Measurements from ENCODE around the gene SLC25A42. TPM values are rescaled to one million over a fixed set of nuclear protein-coding genes. Genes with fewer than 3 reads are reported as not detected.

SLC25A42 gene
- polyA plus RNA-seq, 1 donor from 2014 or later: 35.9 TPM

DNA sequence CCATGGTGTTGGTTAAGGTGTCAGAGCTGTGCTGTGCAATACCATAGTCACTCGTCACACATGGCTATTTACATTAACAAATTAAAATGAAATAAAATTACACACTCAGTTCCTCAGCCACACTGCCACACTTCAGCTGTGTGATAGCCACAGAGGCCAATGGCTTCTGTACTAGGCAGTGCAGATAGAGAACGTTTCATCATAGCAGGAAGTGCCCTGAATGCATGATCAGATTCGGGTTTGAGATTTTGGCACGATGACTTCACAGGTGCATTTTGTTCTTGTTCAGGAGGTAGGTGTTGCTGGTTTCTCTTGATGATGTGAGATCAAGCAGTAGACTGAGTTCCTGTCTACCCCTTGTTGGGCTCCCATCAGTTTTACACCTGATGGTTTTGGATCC lies 23.9 kb upstream of the SLC25A42 start:
- Mint-ChIP-seq H3K27me3 (no peaks in the 10 kb centered on the region), H3K4me3 (peak overlapping the region in 2 of 4 donors; percentile 44 to 66), H3K27ac (peak overlapping the region; percentile 5 to 89 (median 74)), H3K36me3 (peaks cover 1% of the 10 kb centered on the region), H3K9me3 (no peaks in the 10 kb centered on the region), H3K4me1 (peaks cover 16 to 17% (median 16%) of the 10 kb centered on the region in 3 donors)

DNA sequence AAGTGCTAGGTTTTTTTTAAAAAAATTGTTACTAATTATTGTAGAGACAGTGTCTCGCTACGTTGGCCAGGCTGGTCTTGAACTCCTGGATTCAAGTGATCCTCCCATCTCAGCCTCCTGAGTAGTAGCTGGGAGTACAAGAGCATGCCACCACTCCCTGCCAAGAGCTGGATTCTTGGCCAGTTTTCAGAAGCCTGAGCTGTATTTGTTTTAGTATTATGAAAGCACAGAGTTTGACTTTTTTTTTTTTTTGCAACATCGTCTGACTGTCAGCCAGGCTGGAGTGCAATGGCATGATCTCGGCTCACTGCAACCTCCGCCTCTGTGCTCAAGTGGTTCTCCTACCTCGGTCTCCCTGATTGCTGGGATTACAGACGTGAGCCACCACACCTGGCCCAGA lies 23.4 kb upstream of the SLC25A42 start:
- Mint-ChIP-seq H3K36me3 (peaks cover 3% of the 10 kb centered on the region), H3K27me3 (no peaks in the 10 kb centered on the region), H3K4me1 (peaks cover 16 to 17% (median 16%) of the 10 kb centered on the region in 3 donors), H3K4me3 (no peak overlapping the region), H3K27ac (peak overlapping the region; percentile 74 to 89 (median 87)), H3K9me3 (no peaks in the 10 kb centered on the region)

DNA sequence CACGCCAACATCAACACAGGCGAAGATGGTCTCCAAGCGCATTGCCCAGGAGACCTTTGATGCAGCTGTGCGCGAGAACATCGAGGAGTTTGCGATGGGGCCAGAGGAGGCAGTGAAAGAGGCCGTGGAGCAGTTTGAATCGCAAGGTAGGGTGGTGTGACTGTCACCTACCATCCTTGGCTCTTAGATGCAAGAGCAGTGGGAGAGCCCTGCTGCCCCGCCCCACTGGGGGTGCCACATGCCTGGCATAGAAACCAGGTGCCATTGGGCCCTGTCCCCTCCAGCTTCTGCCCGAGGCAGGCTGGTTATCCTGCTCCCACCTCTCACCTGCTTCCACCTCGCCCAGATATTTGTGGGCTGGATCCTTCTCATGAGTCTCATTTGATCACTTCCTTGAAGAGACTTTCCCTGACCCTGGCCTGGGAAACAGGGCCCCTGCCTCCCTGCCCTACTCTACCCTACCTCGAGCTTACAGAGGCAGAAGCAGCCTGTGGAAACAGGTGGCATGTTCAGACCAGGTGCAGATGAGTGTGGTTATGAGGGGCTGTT lies 21.0 kb upstream of the SLC25A42 start:
- H3K4me1 Mint-ChIP-seq: peaks cover 12 to 16% (median 15%) of the 10 kb centered on the region in 3 donors
- H3K9me3 Mint-ChIP-seq: no peaks in the 10 kb centered on the region
- H3K27me3 Mint-ChIP-seq: no peaks in the 10 kb centered on the region
- peaks cover 3% of the 10 kb centered on the region for H3K36me3 Mint-ChIP-seq
- H3K27ac Mint-ChIP-seq: peak overlapping the region in 1 of 3 donors; percentile 76
- no peak overlapping the region for H3K4me3 Mint-ChIP-seq

DNA sequence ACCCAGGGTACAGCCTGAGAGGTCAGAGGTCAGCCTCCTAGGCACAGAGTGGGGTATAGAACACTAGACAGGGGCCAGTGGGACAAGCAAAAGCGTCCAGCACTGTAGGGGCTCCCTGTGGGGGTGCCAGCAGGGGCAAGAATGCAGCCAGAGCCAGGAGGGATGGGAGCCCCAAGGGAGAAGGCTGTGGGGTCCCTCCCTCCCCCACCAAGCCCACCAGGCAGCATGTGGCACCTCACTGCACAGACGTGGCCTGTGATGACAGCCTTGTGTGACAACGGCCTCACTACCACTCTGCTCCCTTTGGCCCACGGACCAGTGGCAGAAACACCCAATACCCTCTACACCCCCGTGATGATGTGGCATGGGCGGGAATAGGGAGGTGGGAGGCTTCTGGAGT lies 20.3 kb upstream of the SLC25A42 start:
- Mint-ChIP-seq H3K36me3 (peaks cover 3% of the 10 kb centered on the region), H3K27ac (no peak overlapping the region), H3K4me1 (peaks cover 12 to 16% (median 15%) of the 10 kb centered on the region in 3 donors), H3K9me3 (no peaks in the 10 kb centered on the region), H3K27me3 (no peaks in the 10 kb centered on the region), H3K4me3 (no peak overlapping the region)

DNA sequence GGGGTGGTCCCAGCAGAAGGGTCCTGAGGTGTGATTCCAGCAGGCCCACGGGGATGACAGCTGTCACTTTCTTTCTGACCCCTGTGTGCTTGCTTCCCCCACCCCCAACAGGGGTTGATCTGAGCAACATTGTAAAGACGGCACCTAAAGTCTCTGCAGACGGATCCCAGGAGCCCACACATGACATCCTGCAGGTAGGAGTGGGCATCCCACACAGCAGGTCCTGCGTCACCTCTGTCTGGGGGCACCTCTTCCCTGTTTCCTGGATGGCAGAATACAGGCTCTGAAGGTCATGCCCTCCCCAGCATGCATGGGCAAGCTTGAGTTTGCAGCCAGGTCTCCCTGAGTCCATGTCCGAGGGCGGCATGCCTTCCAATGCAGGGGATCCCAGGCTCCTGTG lies 19.9 kb upstream of the SLC25A42 start:
- Mint-ChIP-seq H3K4me1 (peaks cover 12 to 16% (median 15%) of the 10 kb centered on the region in 3 donors), H3K4me3 (no peak overlapping the region), H3K9me3 (no peaks in the 10 kb centered on the region), H3K27ac (no peak overlapping the region), H3K27me3 (no peaks in the 10 kb centered on the region), H3K36me3 (peaks cover 3% of the 10 kb centered on the region)

DNA sequence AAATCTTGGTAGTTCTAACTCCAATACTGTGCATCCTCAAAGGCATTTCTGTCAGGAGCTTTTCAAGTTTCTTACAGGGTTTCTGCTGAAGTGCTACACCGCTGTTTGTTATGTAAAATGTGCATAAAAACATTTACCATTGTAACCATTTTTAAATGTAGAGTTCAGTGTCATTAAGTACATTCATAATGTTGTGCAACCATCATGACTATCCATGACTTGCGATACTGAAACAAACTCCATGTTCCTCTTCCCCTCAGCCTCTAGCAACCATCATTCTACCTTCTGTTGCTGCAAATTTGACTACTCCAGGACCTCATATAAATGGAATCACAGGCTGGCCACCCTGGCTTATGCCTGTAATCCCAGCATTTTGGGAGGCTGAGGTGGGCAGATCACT lies 14.4 kb upstream of the SLC25A42 start:
- Mint-ChIP-seq H3K27ac (no peak overlapping the region), H3K4me3 (no peak overlapping the region), H3K9me3 (no peaks in the 10 kb centered on the region), H3K27me3 (no peaks in the 10 kb centered on the region), H3K36me3 (peaks cover 2% of the 10 kb centered on the region), H3K4me1 (peaks cover 0 to 3% (median 0%) of the 10 kb centered on the region in 3 donors)

DNA sequence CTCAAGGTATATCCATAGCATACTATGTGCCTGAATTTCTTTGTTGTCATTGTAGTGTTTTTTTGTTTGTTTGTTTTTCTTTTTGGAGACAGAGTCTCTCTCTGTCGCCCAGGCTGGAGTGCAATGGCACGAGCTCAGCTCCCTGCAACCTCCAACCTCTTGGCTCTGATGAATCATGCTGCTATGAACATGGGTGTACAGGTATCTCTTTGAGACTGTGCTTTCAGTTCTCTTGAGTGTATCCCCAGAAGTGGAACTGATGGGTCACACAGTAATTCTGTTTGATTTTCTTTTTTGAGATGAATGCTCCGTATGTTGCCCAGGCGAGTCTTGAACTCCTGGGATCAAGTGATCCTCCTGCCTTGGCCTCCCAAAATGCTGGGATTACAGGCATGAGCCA lies 13.7 kb upstream of the SLC25A42 start:
- H3K9me3 Mint-ChIP-seq: no peaks in the 10 kb centered on the region
- no peaks in the 10 kb centered on the region for H3K27me3 Mint-ChIP-seq
- H3K36me3 Mint-ChIP-seq: peaks cover 2% of the 10 kb centered on the region
- H3K4me1 Mint-ChIP-seq: peaks cover 0 to 3% (median 0%) of the 10 kb centered on the region in 3 donors
- no peak overlapping the region for H3K4me3 Mint-ChIP-seq
- peak overlapping the region in 1 of 3 donors; percentile 19 for H3K27ac Mint-ChIP-seq

DNA sequence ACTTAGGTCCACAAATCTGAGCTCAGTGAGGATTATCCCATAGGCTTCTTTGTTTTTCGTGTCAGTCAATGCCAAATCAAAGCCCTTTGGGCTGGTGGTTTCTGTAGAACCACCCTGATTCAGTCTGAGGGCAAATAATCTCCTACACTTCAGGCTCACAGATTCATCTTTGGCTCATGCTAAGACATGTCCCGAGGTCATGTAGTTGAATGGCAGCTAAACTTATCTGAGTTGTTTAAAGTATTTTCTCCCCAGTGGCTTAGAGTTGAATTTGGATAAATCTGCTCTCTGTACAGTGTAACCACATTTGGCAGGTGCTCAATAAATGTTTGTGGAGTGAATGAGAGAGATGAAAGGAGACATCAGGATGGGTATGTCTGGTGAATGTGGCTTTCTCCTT lies 13.1 kb upstream of the SLC25A42 start:
- H3K27ac Mint-ChIP-seq: peak overlapping the region in 1 of 3 donors; percentile 19
- peaks cover 0 to 3% (median 0%) of the 10 kb centered on the region in 3 donors for H3K4me1 Mint-ChIP-seq
- H3K27me3 Mint-ChIP-seq: no peaks in the 10 kb centered on the region
- H3K36me3 Mint-ChIP-seq: no peaks in the 10 kb centered on the region
- H3K4me3 Mint-ChIP-seq: no peak overlapping the region
- no peaks in the 10 kb centered on the region for H3K9me3 Mint-ChIP-seq

DNA sequence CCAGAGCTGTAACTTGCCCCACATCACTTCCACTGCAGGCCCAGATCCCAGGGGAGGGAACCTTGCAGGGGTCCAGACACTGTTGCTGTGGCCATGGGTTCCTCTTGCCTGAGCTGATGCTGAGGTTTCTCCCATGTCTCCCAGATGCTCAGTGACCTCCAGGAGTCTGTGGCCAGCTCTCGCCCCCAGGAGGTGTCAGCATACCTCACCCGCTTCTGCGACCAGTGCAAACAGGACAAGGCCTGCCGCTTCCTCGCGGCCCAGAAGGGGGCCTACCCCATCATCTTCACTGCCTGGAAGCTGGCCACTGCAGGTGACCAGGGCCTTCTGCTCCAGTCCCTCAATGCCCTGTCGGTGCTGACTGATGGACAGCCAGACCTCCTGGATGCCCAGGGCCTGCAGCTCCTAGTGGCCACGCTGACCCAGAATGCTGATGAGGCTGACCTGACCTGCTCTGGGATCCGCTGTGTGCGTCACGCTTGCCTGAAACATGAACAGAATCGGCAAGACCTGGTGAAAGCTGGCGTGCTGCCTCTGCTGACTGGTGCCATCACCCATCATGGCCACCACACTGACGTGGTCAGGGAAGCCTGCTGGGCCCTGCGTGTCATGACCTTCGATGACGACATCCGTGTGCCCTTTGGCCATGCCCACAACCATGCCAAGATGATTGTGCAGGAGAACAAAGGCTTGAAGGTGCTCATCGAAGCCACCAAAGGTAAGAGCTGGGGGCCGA lies 12.1 kb upstream of the SLC25A42 start:
- Mint-ChIP-seq H3K27ac (no peak overlapping the region), H3K36me3 (no peaks in the 10 kb centered on the region), H3K4me1 (peaks cover 0 to 3% (median 0%) of the 10 kb centered on the region in 3 donors), H3K27me3 (no peaks in the 10 kb centered on the region), H3K4me3 (no peak overlapping the region), H3K9me3 (no peaks in the 10 kb centered on the region)

DNA sequence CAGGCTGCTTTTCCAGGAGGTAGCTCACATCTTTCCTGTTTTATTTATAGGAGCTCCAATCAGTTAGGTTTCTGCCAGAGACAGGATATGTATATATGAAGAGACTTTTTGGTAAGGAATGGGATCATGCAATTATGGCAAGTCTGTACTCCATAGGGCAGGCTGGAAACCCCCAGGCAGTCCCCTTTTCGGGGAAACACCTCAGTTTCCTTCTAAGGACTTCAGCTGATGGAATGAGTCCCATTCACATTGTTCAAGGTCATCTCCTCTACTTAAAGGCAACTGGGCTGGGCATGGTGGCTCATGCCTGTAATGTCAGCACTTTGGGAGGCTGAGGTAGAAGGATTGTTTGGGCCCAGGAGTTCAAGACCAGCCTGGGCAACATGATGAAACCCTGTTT lies 10.9 kb upstream of the SLC25A42 start:
- peaks cover 0 to 3% (median 0%) of the 10 kb centered on the region in 3 donors for H3K4me1 Mint-ChIP-seq
- H3K27ac Mint-ChIP-seq: no peak overlapping the region
- H3K27me3 Mint-ChIP-seq: no peaks in the 10 kb centered on the region
- H3K4me3 Mint-ChIP-seq: no peak overlapping the region
- no peaks in the 10 kb centered on the region for H3K36me3 Mint-ChIP-seq
- no peaks in the 10 kb centered on the region for H3K9me3 Mint-ChIP-seq

DNA sequence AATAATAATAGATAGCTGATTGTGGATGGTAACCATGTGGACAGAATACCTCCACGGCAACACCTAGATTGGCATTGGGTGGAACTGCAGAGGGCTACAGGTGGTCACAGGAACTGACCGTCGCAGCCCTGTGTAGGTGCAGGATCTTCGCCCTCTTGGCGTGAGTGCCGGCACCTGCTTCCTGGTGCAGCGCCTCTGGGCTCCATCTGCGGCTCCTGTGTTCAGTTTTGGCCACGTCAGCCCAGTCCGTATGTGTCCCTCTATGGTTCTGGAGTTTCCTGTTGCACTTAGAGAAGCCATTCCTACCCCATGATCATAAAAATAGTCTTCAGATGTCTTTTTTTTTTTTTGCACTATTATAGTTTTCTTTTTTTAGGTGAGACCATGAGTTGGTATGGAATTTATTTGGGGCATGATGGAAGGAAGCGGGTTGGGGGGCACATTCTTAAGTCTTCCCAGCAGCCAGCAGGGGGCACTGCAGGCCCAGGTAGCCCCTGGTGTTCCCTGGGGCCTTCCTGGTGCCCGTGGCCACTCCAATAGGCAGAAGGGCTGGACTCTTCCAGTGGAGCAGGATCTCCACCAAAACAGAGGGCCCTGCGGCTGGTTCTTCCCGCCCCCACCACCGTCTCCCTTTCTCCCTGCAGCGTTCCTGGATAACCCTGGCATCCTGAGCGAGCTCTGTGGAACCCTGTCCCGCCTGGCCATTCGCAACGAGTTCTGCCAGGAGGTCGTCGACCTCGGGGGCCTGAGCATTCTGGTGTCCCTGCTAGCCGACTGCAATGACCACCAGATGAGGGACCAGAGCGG lies 10.1 kb upstream of the SLC25A42 start:
- no peaks in the 10 kb centered on the region for H3K36me3 Mint-ChIP-seq
- H3K27me3 Mint-ChIP-seq: no peaks in the 10 kb centered on the region
- H3K9me3 Mint-ChIP-seq: no peaks in the 10 kb centered on the region
- no peak overlapping the region for H3K4me3 Mint-ChIP-seq
- H3K27ac Mint-ChIP-seq: no peak overlapping the region
- H3K4me1 Mint-ChIP-seq: peaks cover 0 to 3% (median 0%) of the 10 kb centered on the region in 3 donors

DNA sequence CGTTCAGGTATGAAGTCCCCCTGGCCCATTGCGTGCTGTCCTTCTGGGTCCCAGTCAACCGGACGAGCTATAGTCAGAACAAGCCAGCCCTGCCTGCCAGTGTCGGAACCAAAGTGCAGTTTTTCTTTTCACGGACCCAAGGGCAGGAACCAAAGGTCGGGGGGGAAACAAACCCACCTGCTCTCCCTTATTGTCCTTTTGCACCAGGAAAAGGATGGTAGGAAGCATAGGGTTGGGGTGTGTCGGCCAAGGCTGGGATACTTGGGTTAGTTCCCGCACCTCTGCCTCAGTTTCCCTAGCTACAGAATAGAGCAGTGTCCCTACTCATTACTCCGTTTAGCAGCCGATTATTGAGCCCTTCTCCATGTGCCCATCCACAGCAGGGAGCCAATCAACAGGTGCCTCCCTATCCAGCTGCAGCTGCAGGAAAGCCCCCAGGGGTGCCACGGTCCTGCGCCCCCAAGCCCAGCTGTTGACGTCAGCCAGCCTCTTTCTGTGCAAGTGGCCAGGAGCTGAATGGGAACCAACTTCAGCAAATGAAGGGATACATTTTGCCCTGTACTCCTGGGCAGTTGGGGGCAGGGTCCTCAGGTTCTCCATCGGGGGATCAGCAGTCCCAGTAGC lies 9.4 kb upstream of the SLC25A42 start:
- no peaks in the 10 kb centered on the region for H3K36me3 Mint-ChIP-seq
- peaks cover 0 to 3% (median 0%) of the 10 kb centered on the region in 3 donors for H3K4me1 Mint-ChIP-seq
- no peak overlapping the region for H3K27ac Mint-ChIP-seq
- no peak overlapping the region for H3K4me3 Mint-ChIP-seq
- H3K9me3 Mint-ChIP-seq: no peaks in the 10 kb centered on the region
- H3K27me3 Mint-ChIP-seq: no peaks in the 10 kb centered on the region

DNA sequence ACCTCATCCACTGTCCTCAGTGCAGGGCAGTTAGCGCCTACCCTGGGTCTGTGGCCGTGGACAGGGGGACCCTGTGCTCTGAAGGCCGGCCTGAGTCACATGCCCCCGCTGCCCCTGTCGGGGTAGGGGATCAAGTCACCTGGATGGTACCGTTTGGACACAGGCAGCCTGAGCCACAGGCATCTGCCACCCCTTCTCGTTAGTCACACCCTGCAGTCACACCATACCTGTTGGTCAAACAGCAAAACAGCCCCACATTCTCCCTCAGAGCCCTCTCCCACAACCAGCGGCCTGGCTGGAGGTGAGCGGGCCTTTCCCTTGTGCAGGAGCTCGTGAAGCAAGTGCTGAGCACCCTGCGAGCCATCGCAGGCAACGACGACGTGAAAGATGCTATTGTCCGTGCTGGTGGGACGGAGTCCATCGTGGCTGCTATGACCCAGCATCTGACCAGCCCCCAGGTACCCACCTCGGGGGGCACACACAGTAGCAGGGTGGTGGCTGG lies 8.8 kb upstream of the SLC25A42 start:
- Mint-ChIP-seq H3K9me3 (no peaks in the 10 kb centered on the region), H3K27me3 (no peaks in the 10 kb centered on the region), H3K36me3 (no peaks in the 10 kb centered on the region), H3K27ac (no peak overlapping the region), H3K4me1 (peaks cover 0 to 3% (median 0%) of the 10 kb centered on the region in 3 donors), H3K4me3 (no peak overlapping the region)

DNA sequence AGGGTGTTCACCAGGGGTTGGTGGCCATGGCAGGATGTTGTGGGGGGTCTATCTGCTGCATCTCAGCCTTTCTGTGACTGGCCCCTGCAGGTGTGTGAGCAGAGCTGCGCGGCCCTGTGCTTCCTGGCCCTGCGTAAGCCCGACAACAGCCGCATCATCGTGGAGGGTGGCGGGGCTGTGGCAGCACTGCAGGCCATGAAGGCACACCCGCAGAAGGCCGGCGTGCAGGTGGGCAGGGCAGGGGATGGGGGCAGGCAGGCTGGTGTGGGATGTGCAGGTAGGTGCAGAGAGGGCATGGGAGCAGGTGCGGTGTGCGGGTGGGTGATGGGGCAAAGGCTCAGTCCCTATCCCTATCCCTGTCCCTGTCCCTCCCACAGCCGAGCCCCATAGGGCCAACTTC lies 8.1 kb upstream of the SLC25A42 start:
- H3K4me3 Mint-ChIP-seq: no peak overlapping the region
- H3K36me3 Mint-ChIP-seq: no peaks in the 10 kb centered on the region
- no peaks in the 10 kb centered on the region for H3K9me3 Mint-ChIP-seq
- no peak overlapping the region for H3K27ac Mint-ChIP-seq
- peaks cover 0 to 3% (median 0%) of the 10 kb centered on the region in 3 donors for H3K4me1 Mint-ChIP-seq
- H3K27me3 Mint-ChIP-seq: no peaks in the 10 kb centered on the region
